GM06990 (cell line): ENCODE measurements around the gene SCAPER.

Experiments
- DNase-seq: peaks from one replicate; pipeline ENCODE4 v3.0.0-alpha.2; 2011; ENCODE audit not compliant: insufficient read length; ENCODE audit errors: extremely low read depth
- H3K27me3 ChIP-seq: replicated peaks from 2 replicates; pipeline ENCODE4 v1.6.0; 2011; ENCODE audit warnings: low read length; ENCODE audit not compliant: control insufficient read depth, insufficient read depth
- H3K36me3 ChIP-seq: 2 replicates; pipeline ENCODE4 v1.5.1; 2011; ENCODE audit warnings: low read length; ENCODE audit not compliant: control insufficient read depth, insufficient read depth
- H3K4me3 ChIP-seq: replicated peaks from 2 replicates; pipeline ENCODE4 v1.5.1; 2011; ENCODE audit warnings: low read depth, mild to moderate bottlenecking, control low read depth, low read length
- CTCF ChIP-seq: IDR thresholded peaks from 2 replicates; pipeline ENCODE4 v1.5.1; 2011; ENCODE audit warnings: low read length, control low read depth, mild to moderate bottlenecking, inconsistent platforms; ENCODE audit not compliant: insufficient read depth, poor library complexity, severe bottlenecking

SCAPER gene

GRCh38 chr15:76382987-76383728 lies 522.0 kb downstream of the SCAPER start:
- no peaks in the 10 kb centered on the region for H3K27me3 ChIP-seq
- no peak overlapping the region for H3K4me3 ChIP-seq
- H3K36me3 ChIP-seq, result no peaks in the 10 kb centered on the region
- no peak for TF ChIP-seq CTCF
- DNase-seq, result no peak

- no peak for TF ChIP-seq CTCF
- no peaks in the 10 kb centered on the region for H3K36me3 ChIP-seq
- DNase-seq, result no peak
- no peaks in the 10 kb centered on the region for H3K27me3 ChIP-seq
- H3K4me3 ChIP-seq, result no peak overlapping the region
Observed at GRCh38 chr15:76381366-76381765, 523.8 kb downstream of the SCAPER start.

- no peak for DNase-seq
- Histone ChIP-seq H3K36me3 (no peaks in the 10 kb centered on the region), H3K4me3 (no peak overlapping the region), H3K27me3 (no peaks in the 10 kb centered on the region)
- TF ChIP-seq CTCF, result no peak
Observed at GRCh38 chr15:76380249-76380648, 524.9 kb downstream of the SCAPER start.

GRCh38 chr15:76378691-76379090 lies 526.4 kb downstream of the SCAPER start:
- no peak for DNase-seq
- TF ChIP-seq CTCF, result no peak
- Histone ChIP-seq H3K27me3 (no peaks in the 10 kb centered on the region), H3K36me3 (no peaks in the 10 kb centered on the region), H3K4me3 (no peak overlapping the region)

GRCh38 chr15:76377751-76378150 lies 527.4 kb downstream of the SCAPER start:
- Histone ChIP-seq H3K27me3 (no peaks in the 10 kb centered on the region), H3K36me3 (no peaks in the 10 kb centered on the region), H3K4me3 (no peak overlapping the region)
- no peak for DNase-seq
- TF ChIP-seq CTCF, result no peak

- Histone ChIP-seq H3K27me3 (no peaks in the 10 kb centered on the region), H3K4me3 (no peak overlapping the region), H3K36me3 (no peaks in the 10 kb centered on the region; the same call in 1 of the 2 replicates)
- TF ChIP-seq CTCF, result no peak
- no peak for DNase-seq
Observed at GRCh38 chr15:76377217-76377616, 527.9 kb downstream of the SCAPER start.
